ENCODE results near the gene NEURL1. TPM values are rescaled to one million over a fixed set of nuclear protein-coding genes. Genes with fewer than 3 reads are reported as not detected.

Gene NEURL1
- total and polyA plus RNA-seq, 2 experiments from 2014 or later: 1.1 to 1.5 TPM

DNA sequence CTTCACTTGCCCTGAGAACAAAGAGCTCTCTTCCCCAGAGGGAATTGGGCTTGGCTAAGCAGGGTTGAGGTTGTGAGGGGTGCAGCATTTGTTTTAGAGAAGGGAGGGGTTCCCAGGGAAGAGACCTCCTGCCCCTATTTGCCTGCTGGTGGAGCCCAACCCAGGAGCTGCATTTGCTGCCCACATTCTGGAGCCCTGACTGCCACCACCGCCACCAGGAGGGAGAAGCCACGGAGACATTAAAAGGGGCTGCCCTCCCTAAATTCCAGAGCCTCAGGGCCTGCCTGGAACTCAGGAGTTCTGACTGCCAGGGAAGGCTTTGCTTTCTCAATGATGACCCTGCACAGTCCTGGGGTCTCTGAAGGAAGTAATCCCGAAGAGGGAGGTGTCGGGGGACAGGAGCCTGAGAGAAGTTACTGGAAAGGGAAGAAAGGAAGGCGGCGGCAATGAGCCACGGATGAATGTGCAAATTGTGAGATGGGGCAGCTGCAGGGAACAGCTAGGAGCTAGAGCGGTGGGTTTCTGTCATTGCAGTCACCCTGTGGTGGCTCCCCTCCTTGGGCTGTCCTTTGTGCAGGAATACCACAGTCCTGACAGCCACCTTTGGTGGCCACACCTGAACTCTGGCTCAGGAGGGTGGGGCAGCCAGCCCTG, 51.3 kb downstream of the NEURL1 start:
- H3K27me3 ChIP-seq (replicated peaks; ENCODE audit: insufficient read depth): peaks cover 19% of the 10 kb centered on the region

DNA sequence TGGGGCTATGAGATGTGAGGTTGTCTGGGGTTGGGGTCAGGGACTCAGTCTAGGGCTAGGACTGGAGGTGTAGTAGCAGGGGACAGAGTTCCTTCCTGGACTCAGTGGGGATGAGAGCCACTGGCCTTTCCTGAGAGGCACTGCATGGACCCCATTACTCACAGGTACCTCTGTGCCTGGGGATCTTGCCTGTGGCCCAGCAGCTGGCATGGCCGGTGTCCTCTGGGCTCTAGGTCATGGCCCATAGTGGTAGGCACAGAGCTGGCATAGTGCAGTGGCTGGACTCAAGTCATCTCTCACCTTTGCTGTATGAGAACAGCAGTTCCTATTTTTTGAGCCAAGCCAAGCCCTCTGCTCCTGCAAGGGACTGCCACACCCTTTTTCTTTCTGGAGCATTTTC, 51.9 kb downstream of the NEURL1 start:
- no peaks in the 10 kb centered on the region for H3K4me1 ChIP-seq (ENCODE audit: insufficient read depth)
- no peak for TF ChIP-seq EZH2phosphoT487 (IDR thresholded peaks at IDR 0.05; ENCODE audit: insufficient read depth, low read depth)
- no peak for TF ChIP-seq EZH2 (IDR thresholded peaks at IDR 0.05; ENCODE audit: insufficient read depth, poor library complexity, severe bottlenecking)
- H3K79me2 ChIP-seq (ENCODE audit: insufficient read depth): no peaks in the 10 kb centered on the region
- H4K20me1 ChIP-seq (ENCODE audit: insufficient read depth): no peaks in the 10 kb centered on the region
- H3K27me3 ChIP-seq (replicated peaks; ENCODE audit: insufficient read depth): peaks cover 13% of the 10 kb centered on the region; the same call in 1 of the 2 replicates
- WGBS, 2 experiments (ENCODE audit: low coverage in 1 of 2, low lambda C conversion rate in 2 of 2, missing lambda C conversion rate in 2 of 2): 74 to 89% methylated on average over 1 of the region's 1 CpG
- no peak overlapping the region for H3K4me2 ChIP-seq (ENCODE audit: unreplicated experiment)
- DNase-seq: no peak
- H3K9me3 ChIP-seq (ENCODE audit: low read depth): no peaks in the 10 kb centered on the region
- H3F3A ChIP-seq (ENCODE audit: insufficient read depth): no peaks in the 10 kb centered on the region
- H3K9me2 ChIP-seq (ENCODE audit: insufficient read depth): no peaks in the 10 kb centered on the region
- no peak overlapping the region for H2AFZ ChIP-seq
- H3K9ac ChIP-seq: no peak overlapping the region
- H3K4me3 ChIP-seq: no peak overlapping the region
- in situ Hi-C loops (cut with MboI): no loop called here
- H3K36me3 ChIP-seq (ENCODE audit: low read depth): no peaks in the 10 kb centered on the region
- no peak overlapping the region for H3K27ac ChIP-seq

More for the DNA sequence above, 51.3 kb downstream of the NEURL1 start:
- Histone ChIP-seq H3K4me2 (ENCODE audit: unreplicated experiment) (no peak overlapping the region), H3K9me2 (ENCODE audit: insufficient read depth) (no peaks in the 10 kb centered on the region), H4K20me1 (ENCODE audit: insufficient read depth) (no peaks in the 10 kb centered on the region), H2AFZ (no peak overlapping the region), H3K9me3 (ENCODE audit: low read depth) (no peaks in the 10 kb centered on the region), H3K9ac (no peak overlapping the region), H3K79me2 (ENCODE audit: insufficient read depth) (no peaks in the 10 kb centered on the region), H3K4me3 (no peak overlapping the region), H3K36me3 (ENCODE audit: low read depth) (no peaks in the 10 kb centered on the region), H3K4me1 (ENCODE audit: insufficient read depth) (no peaks in the 10 kb centered on the region), H3K27ac (no peak overlapping the region), H3F3A (ENCODE audit: insufficient read depth) (no peaks in the 10 kb centered on the region)
- 78 to 84% methylated on average over 8 of the region's 8 CpGs for WGBS, 2 experiments (ENCODE audit: low coverage in 1 of 2, low lambda C conversion rate in 2 of 2, missing lambda C conversion rate in 2 of 2)
- in situ Hi-C loops (cut with MboI): no loop called here
- no peak for TF ChIP-seq EZH2 (IDR thresholded peaks at IDR 0.05; ENCODE audit: insufficient read depth, poor library complexity, severe bottlenecking)
- no peak for TF ChIP-seq EZH2phosphoT487 (IDR thresholded peaks at IDR 0.05; ENCODE audit: insufficient read depth, low read depth)
- no peak for DNase-seq

DNA sequence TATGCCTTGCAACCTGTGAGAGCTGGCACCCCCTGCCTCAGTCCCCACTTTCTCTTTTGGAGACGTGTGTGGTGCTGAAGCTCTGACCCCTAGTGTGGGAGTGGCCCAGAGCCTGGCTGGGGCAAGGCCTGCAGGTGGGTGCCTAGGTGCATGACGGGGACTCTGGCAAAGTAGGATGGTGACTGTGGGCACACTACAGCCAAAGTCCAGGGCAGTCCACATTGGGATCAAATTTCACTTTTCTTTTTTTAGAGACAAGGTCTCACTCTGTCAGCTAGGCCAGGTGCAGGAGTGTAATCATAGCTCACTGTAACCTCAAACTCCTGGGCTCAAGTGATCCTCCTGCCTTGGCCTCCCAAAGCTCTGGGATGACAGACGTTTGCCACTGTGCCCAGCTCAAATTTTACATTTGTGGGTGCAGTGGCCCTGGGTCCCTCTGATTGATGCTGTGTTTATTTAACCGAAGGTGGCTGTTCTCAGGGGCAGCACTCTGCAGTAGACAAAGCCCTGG, 52.3 kb downstream of the NEURL1 start:
- Histone ChIP-seq H3K27me3 (replicated peaks; ENCODE audit: insufficient read depth) (peaks cover 13% of the 10 kb centered on the region; the same call in 1 of the 2 replicates), H3K9me2 (ENCODE audit: insufficient read depth) (no peaks in the 10 kb centered on the region), H3K4me1 (ENCODE audit: insufficient read depth) (no peaks in the 10 kb centered on the region), H2AFZ (no peak overlapping the region), H3K79me2 (ENCODE audit: insufficient read depth) (no peaks in the 10 kb centered on the region), H4K20me1 (ENCODE audit: insufficient read depth) (no peaks in the 10 kb centered on the region), H3K4me2 (ENCODE audit: unreplicated experiment) (no peak overlapping the region), H3K9me3 (ENCODE audit: low read depth) (no peaks in the 10 kb centered on the region), H3F3A (ENCODE audit: insufficient read depth) (no peaks in the 10 kb centered on the region), H3K36me3 (ENCODE audit: low read depth) (no peaks in the 10 kb centered on the region), H3K27ac (no peak overlapping the region), H3K4me3 (no peak overlapping the region), H3K9ac (no peak overlapping the region)
- TF ChIP-seq EZH2phosphoT487 (IDR thresholded peaks at IDR 0.05; ENCODE audit: insufficient read depth, low read depth) (no peak), EZH2 (IDR thresholded peaks at IDR 0.05; ENCODE audit: insufficient read depth, poor library complexity, severe bottlenecking) (no peak)
- in situ Hi-C loops (cut with MboI): no loop called here
- 63 to 66% methylated on average over 4 of the region's 4 CpGs for WGBS, 2 experiments (ENCODE audit: low coverage in 1 of 2, low lambda C conversion rate in 2 of 2, missing lambda C conversion rate in 2 of 2)
- no peak for DNase-seq

GRCh38 chr10:103546401-103546800, 52.9 kb downstream of the NEURL1 start:
- Histone ChIP-seq H3K79me2 (ENCODE audit: insufficient read depth) (no peaks in the 10 kb centered on the region), H3K4me1 (ENCODE audit: insufficient read depth) (no peaks in the 10 kb centered on the region), H2AFZ (no peak overlapping the region), H3K27me3 (replicated peaks; ENCODE audit: insufficient read depth) (peaks cover 15% of the 10 kb centered on the region), H3K4me3 (no peak overlapping the region), H3K9me3 (ENCODE audit: low read depth) (no peaks in the 10 kb centered on the region), H3K36me3 (ENCODE audit: low read depth) (no peaks in the 10 kb centered on the region), H3K4me2 (ENCODE audit: unreplicated experiment) (no peak overlapping the region), H4K20me1 (ENCODE audit: insufficient read depth) (no peaks in the 10 kb centered on the region), H3K9ac (no peak overlapping the region), H3F3A (ENCODE audit: insufficient read depth) (no peaks in the 10 kb centered on the region), H3K9me2 (ENCODE audit: insufficient read depth) (no peaks in the 10 kb centered on the region), H3K27ac (no peak overlapping the region)
- in situ Hi-C loops (cut with MboI): no loop called here
- no peak for DNase-seq
- 46 to 50% methylated on average over 1 of the region's 1 CpG for WGBS, 2 experiments (ENCODE audit: low coverage in 1 of 2, low lambda C conversion rate in 2 of 2, missing lambda C conversion rate in 2 of 2)
- TF ChIP-seq EZH2 (IDR thresholded peaks at IDR 0.05; ENCODE audit: insufficient read depth, poor library complexity, severe bottlenecking) (no peak), EZH2phosphoT487 (IDR thresholded peaks at IDR 0.05; ENCODE audit: insufficient read depth, low read depth) (no peak)

All from GM23248 (cell line).